Keratinocyte (primary cell): ENCODE results near the gene CISTR. TPM values are rescaled to one million over a fixed set of nuclear protein-coding genes. Genes with fewer than 3 reads are reported as not detected.

ENCODE experiments used
- DNase-seq: peaks from one replicate; pipeline ENCODE4 v3.0.0-alpha.2; 2011; ENCODE audit warnings: low read depth, missing footprints, low spot score
- FAIRE-seq: peaks from 2 replicates; lab custom pipeline; 2011; peaks lifted over from hg19 to GRCh38; lab: Jason Lieb, UNC
- H2AFZ ChIP-seq: 2 replicates; pipeline ENCODE4 v1.6.0; 2012; ENCODE audit warnings: low read length, control low read depth, inconsistent platforms; ENCODE audit not compliant: control insufficient read depth
- H3K27ac ChIP-seq: 2 replicates; pipeline ENCODE4 v1.5.1; 2011; ENCODE audit warnings: low read length; ENCODE audit not compliant: control insufficient read depth, insufficient read depth
- H3K27me3 ChIP-seq: 3 replicates; pipeline ENCODE4 v1.6.0; 2011; ENCODE audit warnings: low read length; ENCODE audit not compliant: control insufficient read depth, insufficient read depth; ENCODE audit errors: extremely low read depth
- H3K36me3 ChIP-seq, 2 experiments: 2 replicates in 1 of 2; 3 replicates in 1 of 2; pipeline ENCODE4 v1.5.1; 2011; ENCODE audit warnings: low read length in 2 of 2, mild to moderate bottlenecking in 1 of 2; ENCODE audit not compliant: control insufficient read depth in 2 of 2, insufficient read depth in 2 of 2; ENCODE audit errors: extremely low read depth in 1 of 2
- H3K4me1 ChIP-seq: 3 replicates; pipeline ENCODE4 v1.5.1; 2011; ENCODE audit warnings: low read length; ENCODE audit not compliant: control insufficient read depth, insufficient read depth; ENCODE audit errors: extremely low read depth
- H3K4me2 ChIP-seq: 3 replicates; pipeline ENCODE4 v1.6.0; 2011; ENCODE audit warnings: low read depth, low read length; ENCODE audit not compliant: control insufficient read depth, insufficient read depth; ENCODE audit errors: extremely low read depth
- H3K4me3 ChIP-seq, 3 experiments: fragments of 200-600 bp in 1 of 3; sonication (generic) in 1 of 3; 2 replicates in 2 of 3; 3 replicates in 1 of 3; pipeline ENCODE4 v1.5.1; 2011 to 2016; ENCODE audit warnings: low read length in 3 of 3, mild to moderate bottlenecking in 3 of 3, control low read depth in 2 of 3, inconsistent platforms in 1 of 3, low read depth in 1 of 3, mixed read lengths in 1 of 3, mixed run types in 1 of 3, moderate library complexity in 1 of 3; ENCODE audit not compliant: control insufficient read depth in 2 of 3, insufficient read depth in 2 of 3; ENCODE audit errors: extremely low read depth in 1 of 3
- H3K79me2 ChIP-seq: 2 replicates; pipeline ENCODE4 v1.6.0; 2012; ENCODE audit warnings: low read length; ENCODE audit not compliant: control insufficient read depth, insufficient read depth
- H3K9ac ChIP-seq: 3 replicates; pipeline ENCODE4 v1.6.0; 2011; ENCODE audit warnings: low read length; ENCODE audit not compliant: control insufficient read depth, insufficient read depth; ENCODE audit errors: extremely low read depth
- H3K9me1 ChIP-seq: 3 replicates; pipeline ENCODE4 v1.6.0; 2011; ENCODE audit warnings: low read length; ENCODE audit not compliant: control insufficient read depth, insufficient read depth; ENCODE audit errors: extremely low read depth
- H3K9me3 ChIP-seq: 2 replicates; pipeline ENCODE4 v1.5.1; 2012; ENCODE audit warnings: low read depth, low read length; ENCODE audit not compliant: control insufficient read depth
- H4K20me1 ChIP-seq: 3 replicates; pipeline ENCODE4 v1.6.0; 2011; ENCODE audit warnings: low read length; ENCODE audit not compliant: control insufficient read depth, insufficient read depth; ENCODE audit errors: extremely low read depth
- EZH2 ChIP-seq: IDR thresholded peaks from one replicate; pipeline ENCODE4 v1.6.1; 2012; ENCODE audit warnings: inconsistent platforms, mild to moderate bottlenecking, low read length, moderate library complexity
- dilution Hi-C: fragments of 300-500 bp; cut with MboI; formaldehyde crosslinking; loops from one replicate; pipeline ENCODE4 v1.7.0; 2020; ENCODE audit warnings: low sequenced_read_pairs; ENCODE audit not compliant: extremely low pct_ligation_motif_present
- polyA plus RNA-seq, 5 experiments: library from polyadenylated mRNA; depleted of rRNA in 3 of 5; stranded (reverse) in 3 of 5; stranded (forward) in 1 of 5; unstranded in 1 of 5; fragments of >200 nt; gene quantifications; 1 replicate in 1 of 5; 2 replicates in 3 of 5; 3 replicates in 1 of 5; pipeline versions ENCODE4 v1.2.1 to v1.2.3, GENCODE V29; 2011 to 2012; ENCODE audit warnings: missing spikeins in 2 of 5, low read depth in 1 of 5, low replicate concordance in 1 of 5
- TF ChIP-seq, protein P1 (sequence below), 3 experiments: IDR thresholded peaks in 1 of 3; conservative IDR thresholded peaks in 1 of 3; optimal IDR thresholded peaks in 1 of 3; 2 replicates in 2 of 3; 3 replicates in 1 of 3; pipeline versions ENCODE3 to v1.5.1; 2011; ENCODE audit warnings: low read length in 3 of 3, mild to moderate bottlenecking in 3 of 3, moderate library complexity in 2 of 3, control low read depth in 1 of 3, inconsistent platforms in 1 of 3; ENCODE audit not compliant: insufficient read depth in 2 of 3; ENCODE audit errors: extremely low read depth in 1 of 3

The CISTR gene
- polyA plus RNA-seq, 1 donor (not counting 4 experiments of a cell fraction or from before 2014, with no cell fraction given): not detected

DNA sequence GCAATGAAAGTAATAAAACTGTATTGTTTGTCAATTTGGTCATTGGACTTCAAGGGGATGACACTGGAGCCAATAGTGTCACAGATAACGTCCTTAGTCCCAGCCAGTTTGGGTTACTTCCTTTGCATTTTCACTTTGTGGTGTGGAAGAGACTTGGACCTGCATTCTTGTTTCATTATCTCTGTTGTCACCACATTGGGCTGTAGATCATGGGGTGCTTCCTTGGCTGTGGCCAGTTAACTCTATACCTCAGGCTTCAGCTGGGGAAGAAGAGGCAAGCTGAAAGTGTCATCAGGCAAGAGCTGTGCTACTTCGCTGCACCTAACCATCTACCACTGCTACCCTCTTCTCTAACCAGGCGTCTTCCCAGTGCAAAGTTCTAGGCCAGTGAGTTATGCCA, 15.1 kb upstream of the CISTR start:
- Histone ChIP-seq H3K4me1 (peaks cover 25% of the 10 kb centered on the region), H3K27me3 (no peaks in the 10 kb centered on the region), H3K9me3 (no peaks in the 10 kb centered on the region), H3K36me3 (no peaks in the 10 kb centered on the region), H3K4me2 (no peak overlapping the region), H3K9me1 (no peaks in the 10 kb centered on the region), H2AFZ (no peak overlapping the region), H3K4me3 (no peak overlapping the region), H3K9ac (no peak overlapping the region), H3K27ac (no peak overlapping the region), H3K79me2 (no peaks in the 10 kb centered on the region), H4K20me1 (no peaks in the 10 kb centered on the region)
- TF ChIP-seq, protein P1, sequence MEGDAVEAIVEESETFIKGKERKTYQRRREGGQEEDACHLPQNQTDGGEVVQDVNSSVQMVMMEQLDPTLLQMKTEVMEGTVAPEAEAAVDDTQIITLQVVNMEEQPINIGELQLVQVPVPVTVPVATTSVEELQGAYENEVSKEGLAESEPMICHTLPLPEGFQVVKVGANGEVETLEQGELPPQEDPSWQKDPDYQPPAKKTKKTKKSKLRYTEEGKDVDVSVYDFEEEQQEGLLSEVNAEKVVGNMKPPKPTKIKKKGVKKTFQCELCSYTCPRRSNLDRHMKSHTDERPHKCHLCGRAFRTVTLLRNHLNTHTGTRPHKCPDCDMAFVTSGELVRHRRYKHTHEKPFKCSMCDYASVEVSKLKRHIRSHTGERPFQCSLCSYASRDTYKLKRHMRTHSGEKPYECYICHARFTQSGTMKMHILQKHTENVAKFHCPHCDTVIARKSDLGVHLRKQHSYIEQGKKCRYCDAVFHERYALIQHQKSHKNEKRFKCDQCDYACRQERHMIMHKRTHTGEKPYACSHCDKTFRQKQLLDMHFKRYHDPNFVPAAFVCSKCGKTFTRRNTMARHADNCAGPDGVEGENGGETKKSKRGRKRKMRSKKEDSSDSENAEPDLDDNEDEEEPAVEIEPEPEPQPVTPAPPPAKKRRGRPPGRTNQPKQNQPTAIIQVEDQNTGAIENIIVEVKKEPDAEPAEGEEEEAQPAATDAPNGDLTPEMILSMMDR (optimal IDR thresholded peaks at IDR 0.05 in 1 of 3, IDR thresholded peaks at IDR 0.05 in 1 of 3, conservative IDR thresholded peaks at IDR 0.05 in 1 of 3; ENCODE audit: extremely low read depth in 1 of 3, insufficient read depth in 2 of 3, low read length in 3 of 3): no peak
- no peak for TF ChIP-seq EZH2
- FAIRE-seq (no peak), DNase-seq (no peak)
- dilution Hi-C loops: loop anchor here (25.0 kb wide), 1 partner anchor 170 kb away; the partner anchor contains the start of gene HOXC13

DNA sequence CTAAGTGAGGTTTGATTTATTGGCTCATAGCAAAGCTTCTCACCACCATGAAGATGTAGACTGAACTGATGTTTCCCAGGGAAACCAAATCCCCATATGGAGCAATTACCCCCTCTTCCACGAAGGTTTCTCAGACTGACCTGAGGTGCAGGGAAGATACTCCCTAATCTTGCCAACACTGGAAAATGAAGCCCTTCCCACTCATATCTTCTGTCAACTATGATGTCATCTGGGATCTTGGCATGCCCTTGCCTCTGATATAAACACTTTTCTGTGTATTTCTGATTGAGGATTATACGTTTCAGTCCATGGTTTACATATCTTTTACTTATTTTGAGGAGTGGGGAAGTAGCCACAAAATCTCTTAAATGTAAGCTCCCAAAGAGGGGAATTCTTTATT, 14.1 kb upstream of the CISTR start:
- FAIRE-seq: no peak
- no peaks in the 10 kb centered on the region for H3K27me3 ChIP-seq
- peaks cover 25% of the 10 kb centered on the region for H3K4me1 ChIP-seq
- no peak for DNase-seq
- H2AFZ ChIP-seq: no peak overlapping the region
- H3K9me1 ChIP-seq: no peaks in the 10 kb centered on the region
- no peak overlapping the region for H3K27ac ChIP-seq
- H3K79me2 ChIP-seq: no peaks in the 10 kb centered on the region
- no peaks in the 10 kb centered on the region for H3K9me3 ChIP-seq
- no peaks in the 10 kb centered on the region for H3K36me3 ChIP-seq
- dilution Hi-C loops: loop anchor here (25.0 kb wide), 1 partner anchor 171 kb away; the partner anchor contains the start of gene HOXC13
- H4K20me1 ChIP-seq: no peaks in the 10 kb centered on the region
- H3K9ac ChIP-seq: no peak overlapping the region
- H3K4me3 ChIP-seq: no peak overlapping the region
- no peak overlapping the region for H3K4me2 ChIP-seq
- TF ChIP-seq, protein P1 (optimal IDR thresholded peaks at IDR 0.05 in 1 of 3, IDR thresholded peaks at IDR 0.05 in 1 of 3, conservative IDR thresholded peaks at IDR 0.05 in 1 of 3; ENCODE audit: extremely low read depth in 1 of 3, insufficient read depth in 2 of 3, low read length in 3 of 3): no peak
- TF ChIP-seq EZH2: no peak
